GM21367 (cell line): ENCODE data around the gene FARS2.

ENCODE experiments used
- ATAC-seq: cut with Tn5 transposase; IDR thresholded peaks from one replicate; pipeline ENCODE4 v1.9.1; 2021; ENCODE audit not compliant: unreplicated experiment

FARS2 gene

GRCh38 chr6:5248302-5249098 is 12.8 kb upstream of the FARS2 start:
- no peak for ATAC-seq

DNA sequence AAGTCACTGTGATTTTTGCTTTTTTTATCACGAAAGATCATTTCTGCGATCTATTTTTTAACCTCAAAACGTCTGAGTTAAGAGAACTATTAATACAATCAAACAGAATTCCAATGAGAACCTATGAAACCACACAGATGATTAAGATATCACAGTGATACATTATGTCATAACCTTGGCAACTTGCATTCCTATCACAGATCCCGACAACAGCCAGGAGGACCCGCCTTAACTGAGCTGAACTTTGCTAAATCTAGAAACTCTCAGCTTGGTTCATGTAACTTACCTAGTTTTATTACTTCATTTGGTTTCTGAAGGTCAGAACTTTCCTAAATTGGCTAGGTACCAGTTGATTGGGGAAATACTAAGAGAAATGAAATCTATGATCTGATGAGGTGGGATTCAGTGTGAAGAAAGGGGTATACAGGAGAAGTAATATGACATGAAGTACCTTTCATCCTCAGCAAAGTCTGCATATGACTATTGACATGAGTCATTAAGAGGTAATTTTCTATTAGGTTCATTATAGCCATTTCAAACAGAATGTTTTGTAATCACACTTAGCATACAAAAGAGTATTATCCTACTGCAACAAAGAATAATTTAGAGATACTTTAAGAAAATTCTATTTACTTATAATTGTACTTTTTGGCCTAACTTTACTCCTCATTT is 11.7 kb upstream of the FARS2 start:
- ATAC-seq, result no peak

GRCh38 chr6:5250451-5250850 is 10.9 kb upstream of the FARS2 start:
- no peak for ATAC-seq

DNA sequence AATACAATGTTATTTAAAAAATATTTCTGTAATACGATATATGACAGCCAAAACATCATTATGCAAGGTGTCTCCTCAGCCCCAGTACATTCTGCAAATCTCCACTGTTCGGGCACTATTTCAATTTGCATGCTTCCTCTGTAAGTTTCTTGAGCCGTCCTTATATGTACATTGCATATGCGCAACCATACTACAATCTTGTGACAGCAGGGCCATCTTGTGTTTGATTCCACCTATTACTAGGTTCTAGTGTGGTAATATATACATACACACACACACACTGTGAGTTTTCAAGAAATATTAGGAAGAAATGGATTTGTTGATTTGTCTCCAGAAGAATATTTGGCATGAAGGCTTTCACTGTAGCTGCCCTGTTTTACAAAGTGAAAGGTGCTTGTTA is 10.4 kb upstream of the FARS2 start:
- no peak for ATAC-seq

- ATAC-seq, result no peak
Measured at GRCh38 chr6:5256952-5257351, 4.4 kb upstream of the FARS2 start.

GRCh38 chr6:5257400-5257799 is 3.9 kb upstream of the FARS2 start:
- no peak for ATAC-seq

GRCh38 chr6:5259428-5259827 is 1.9 kb upstream of the FARS2 start:
- ATAC-seq, result no peak

- peak; percentile 74 for ATAC-seq
Measured at GRCh38 chr6:5260111-5260620, 1.1 kb upstream of the FARS2 start.

DNA sequence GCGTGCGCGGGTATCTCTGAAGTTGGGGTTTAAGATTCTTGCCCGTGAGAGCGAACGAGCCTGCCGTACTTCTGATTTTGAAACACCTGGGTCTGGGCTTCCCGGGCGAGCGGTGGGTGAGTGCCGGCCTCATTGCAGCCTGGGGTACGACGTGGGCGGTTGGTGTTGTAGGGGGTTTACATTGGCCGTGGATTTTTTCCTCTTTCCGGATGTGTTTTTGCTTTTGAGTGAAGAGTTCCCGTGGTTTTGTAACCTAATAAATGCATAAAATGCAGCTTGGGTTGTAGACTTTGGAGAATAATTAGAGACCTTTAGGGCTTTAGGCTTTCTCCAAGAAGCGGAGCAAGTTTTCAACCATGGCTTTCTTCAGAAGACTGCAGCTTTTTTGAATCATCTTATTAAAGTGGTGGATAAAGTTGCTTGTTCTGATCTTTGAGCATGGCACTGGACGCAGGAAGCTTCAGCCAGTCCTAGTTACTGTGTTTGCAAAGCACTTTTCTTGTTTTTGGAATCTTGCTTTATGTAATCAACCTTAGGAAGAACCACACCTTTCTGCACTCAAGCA is 314 bp downstream of the FARS2 start:
- ATAC-seq, result no peak

- ATAC-seq, result no peak
Measured at GRCh38 chr6:5266423-5266822, 5.1 kb downstream of the FARS2 start.

DNA sequence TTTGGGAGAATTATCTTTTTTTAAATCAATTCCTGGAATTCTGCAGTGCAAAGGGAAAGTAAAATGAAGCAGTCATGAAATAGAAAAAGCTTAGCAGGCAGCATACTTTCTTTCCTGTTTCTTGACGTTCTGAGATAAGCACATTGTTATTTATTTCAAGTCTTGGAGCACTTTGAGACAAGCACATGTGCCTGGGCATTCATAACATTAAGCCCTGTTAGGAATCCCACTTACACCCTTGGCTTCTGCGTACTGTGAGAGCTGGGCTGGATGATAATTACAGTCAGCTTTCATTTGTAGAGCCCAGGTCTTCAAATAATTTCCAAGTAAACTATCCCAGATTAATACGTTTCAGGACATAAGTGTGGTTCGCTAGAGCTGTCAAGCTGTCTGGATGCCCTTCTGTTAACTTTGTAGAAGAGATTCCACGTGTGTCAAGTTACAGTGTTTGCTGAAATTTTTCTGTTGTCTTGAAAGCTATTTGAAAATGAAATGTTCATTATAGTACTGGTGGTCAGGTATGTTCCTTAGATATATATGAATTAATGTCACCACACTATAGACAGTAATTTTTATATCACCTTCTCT is 8.9 kb downstream of the FARS2 start:
- ATAC-seq, result no peak

GRCh38 chr6:5271926-5272325 is 10.6 kb downstream of the FARS2 start:
- no peak for ATAC-seq

- no peak for ATAC-seq
Measured at GRCh38 chr6:5274231-5274630, 12.9 kb downstream of the FARS2 start.

DNA sequence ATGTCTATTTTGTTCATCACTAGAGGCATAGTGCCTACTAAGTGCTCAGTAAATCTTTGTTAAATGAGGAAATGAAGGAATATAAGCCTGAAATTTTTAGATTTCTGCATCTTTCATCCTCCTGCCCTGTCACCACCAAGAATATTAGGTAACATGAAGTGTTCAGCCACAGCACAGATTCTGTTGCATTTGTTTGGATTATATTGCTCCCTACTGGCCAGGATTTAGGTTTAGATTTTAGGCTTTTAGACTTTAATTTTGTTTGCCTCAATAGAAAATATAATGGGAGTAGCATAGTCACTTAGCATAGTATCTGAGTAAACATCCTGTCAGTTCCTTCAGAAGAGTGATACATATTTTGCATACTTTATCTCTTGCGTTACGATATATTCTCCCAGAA is 14.2 kb downstream of the FARS2 start:
- ATAC-seq, result no peak

DNA sequence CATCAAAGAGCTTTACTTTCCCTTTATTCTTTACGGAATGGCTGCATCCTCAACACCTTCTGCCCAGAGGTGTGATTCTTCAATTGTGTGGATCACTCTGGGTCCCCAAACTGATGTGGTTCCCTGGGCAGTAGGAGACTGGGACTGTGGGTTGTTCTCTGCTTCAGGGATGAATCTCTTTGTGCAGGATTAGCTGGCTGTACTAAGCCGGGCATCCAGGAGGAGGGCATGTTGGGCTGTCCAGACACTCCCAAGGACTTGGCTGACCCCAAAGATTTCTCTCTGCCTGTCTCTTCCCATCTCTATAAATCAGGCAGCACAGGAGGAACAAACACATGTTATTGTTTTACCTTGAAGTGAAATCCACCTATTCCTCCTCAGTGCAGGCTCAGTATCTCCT is 15.3 kb downstream of the FARS2 start:
- no peak for ATAC-seq

DNA sequence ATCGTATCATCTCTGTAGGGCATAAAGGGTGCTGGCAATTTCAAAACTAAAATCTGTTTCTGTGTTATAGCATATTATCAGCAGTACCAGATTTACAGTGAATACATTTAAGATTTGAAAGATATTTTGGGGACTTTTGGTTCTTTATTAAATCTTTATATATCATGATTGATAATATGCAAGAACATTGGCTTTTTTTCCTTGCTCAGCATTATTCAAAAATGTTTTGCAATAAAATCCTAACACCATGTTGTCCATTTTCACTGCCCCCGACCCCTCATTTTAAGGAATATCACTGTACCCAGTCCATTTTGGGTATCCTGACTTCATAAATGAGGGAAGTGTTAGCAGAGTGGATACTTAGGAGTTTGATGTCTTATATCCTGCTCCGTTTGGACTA is 16.3 kb downstream of the FARS2 start:
- no peak for ATAC-seq

DNA sequence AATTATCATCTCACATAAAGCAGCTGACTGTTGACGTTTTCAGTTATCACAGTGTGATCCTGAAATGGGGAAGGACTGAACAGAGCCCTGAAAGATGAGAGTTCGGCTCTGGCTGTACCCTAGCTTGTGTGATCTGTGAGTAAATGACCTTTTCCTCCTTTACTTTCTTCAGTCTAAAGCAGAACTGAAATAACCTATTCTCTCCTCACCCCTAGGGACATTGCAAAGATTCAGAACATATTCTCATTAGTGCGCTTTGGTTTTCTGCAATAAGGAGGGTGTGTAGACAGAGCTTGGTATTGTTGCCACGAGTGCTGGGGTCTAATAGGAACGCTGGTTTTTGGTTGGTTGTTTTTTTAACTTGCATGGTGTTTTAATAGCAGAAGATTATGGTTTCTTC is 16.7 kb downstream of the FARS2 start:
- peak; percentile 73 for ATAC-seq

- ATAC-seq, result no peak
Measured at GRCh38 chr6:5278565-5279120, 17.3 kb downstream of the FARS2 start.

- no peak for ATAC-seq
Measured at GRCh38 chr6:5279891-5280338, 18.6 kb downstream of the FARS2 start.

DNA sequence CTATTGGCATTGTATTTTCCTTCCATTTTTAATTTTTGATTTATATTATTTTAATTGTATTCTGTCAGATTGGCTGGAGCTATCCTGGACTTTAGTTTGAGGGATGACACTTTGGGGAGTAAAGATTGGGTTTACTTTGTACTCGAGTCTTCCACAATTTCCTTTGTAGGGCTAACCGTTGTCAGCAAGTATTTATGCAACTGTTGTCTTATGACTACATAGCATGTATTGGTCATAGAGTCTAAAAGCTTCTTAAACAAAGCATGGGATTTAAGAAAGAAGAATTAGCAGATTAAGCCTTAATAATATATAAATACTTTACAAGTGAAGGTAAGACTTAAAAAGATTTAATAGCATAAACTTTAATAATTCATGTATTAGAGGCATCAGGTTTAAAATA is 19.6 kb downstream of the FARS2 start:
- ATAC-seq, result no peak

GRCh38 chr6:5282191-5282623 is 20.9 kb downstream of the FARS2 start:
- no peak for ATAC-seq
